SU-DHL-6 (cell line): ENCODE results near the gene TDRD10.

ENCODE experiments used
- H2AFZ ChIP-seq: fragments of 200-600 bp; sonication (generic); 2 replicates; pipeline ENCODE4 v1.6.1; 2014; ENCODE audit warnings: low read depth, mild to moderate bottlenecking, moderate library complexity, mixed read lengths, antibody characterized with exemption, low read length; ENCODE audit not compliant: severe bottlenecking
- H3F3A ChIP-seq: fragments of 200-600 bp; shearing (Covaris generic); 2 replicates; pipeline ENCODE4 v1.6.0; 2016; ENCODE audit warnings: antibody characterized with exemption, mild to moderate bottlenecking; ENCODE audit not compliant: insufficient read depth
- H3K27ac ChIP-seq: fragments of 200-600 bp; sonication (generic); 2 replicates; pipeline ENCODE4 v1.5.1; 2016; ENCODE audit warnings: low read depth, mild to moderate bottlenecking, low read length, moderate library complexity, mixed read lengths
- H3K27me3 ChIP-seq: fragments of 200-600 bp; sonication (generic), shearing (Covaris generic); 2 replicates; pipeline ENCODE4 v1.6.0; 2014; ENCODE audit warnings: mild to moderate bottlenecking, low read length
- H3K36me3 ChIP-seq: fragments of 200-600 bp; sonication (generic); 2 replicates; pipeline ENCODE4 v1.6.1; 2014; ENCODE audit warnings: mild to moderate bottlenecking, low read length, mixed read lengths
- H3K4me2 ChIP-seq: fragments of 300-600, 200-600 bp; shearing (Covaris generic), sonication (generic); 2 replicates; pipeline ENCODE4 v1.6.0; 2014; ENCODE audit warnings: low read length, low read depth, mild to moderate bottlenecking; ENCODE audit not compliant: poor library complexity, severe bottlenecking
- H3K4me3 ChIP-seq: fragments of 200-600 bp; sonication (generic); 2 replicates; pipeline ENCODE4 v1.5.1; 2014; ENCODE audit warnings: antibody characterized with exemption, low read length, mild to moderate bottlenecking, mixed read lengths; ENCODE audit not compliant: insufficient read depth, poor library complexity, severe bottlenecking
- H3K79me2 ChIP-seq: fragments of 200-600 bp; sonication (generic); 2 replicates; pipeline ENCODE4 v1.6.1; 2014; ENCODE audit warnings: mild to moderate bottlenecking, low read length, moderate library complexity; ENCODE audit not compliant: insufficient read depth
- H3K9ac ChIP-seq: fragments of 200-600 bp; sonication (generic); 2 replicates; pipeline ENCODE4 v1.7.0; 2014; ENCODE audit warnings: mild to moderate bottlenecking, low read length
- H3K9me2 ChIP-seq: fragments of 200-600 bp; sonication (generic); replicated peaks from 2 replicates; pipeline ENCODE4 v1.6.1; 2014; ENCODE audit warnings: low read length; ENCODE audit not compliant: insufficient read depth
- H3K9me3 ChIP-seq: fragments of 200-600 bp; sonication (generic); 2 replicates; pipeline ENCODE4 v1.6.1; 2014; ENCODE audit warnings: low read length, mixed read lengths; ENCODE audit not compliant: insufficient read depth
- H4K20me1 ChIP-seq: fragments of 200-600 bp; sonication (generic); 2 replicates; pipeline ENCODE4 v1.6.1; 2014; ENCODE audit warnings: low read depth, mild to moderate bottlenecking, antibody characterized with exemption, low read length, moderate library complexity, mixed read lengths
- CTCF ChIP-seq: fragments of 200-600 bp; sonication (generic); IDR thresholded peaks from one replicate; pipeline ENCODE4 v1.5.1; 2017; ENCODE audit warnings: antibody characterized with exemption, mild to moderate bottlenecking, low read length, moderate library complexity; ENCODE audit not compliant: insufficient read depth, poor library complexity, severe bottlenecking
- EZH2phosphoT487 ChIP-seq: fragments of 200-600 bp; sonication (generic), shearing (Covaris generic); conservative IDR thresholded peaks from 2 replicates; pipeline ENCODE4 v1.6.1; 2018; ENCODE audit warnings: mild to moderate bottlenecking, antibody characterized with exemption, low read length, moderate library complexity, mixed read lengths

TDRD10 gene

GRCh38 chr1:154460695-154461260 lies 41.2 kb upstream of the TDRD10 start:
- H3K27me3 ChIP-seq: no peaks in the 10 kb centered on the region
- no peaks in the 10 kb centered on the region for H4K20me1 ChIP-seq
- no peaks in the 10 kb centered on the region for H3F3A ChIP-seq
- H3K9me2 ChIP-seq: no peaks in the 10 kb centered on the region
- H3K9ac ChIP-seq: no peak overlapping the region
- TF ChIP-seq EZH2phosphoT487 (no peak), CTCF (no peak)
- H3K4me2 ChIP-seq: no peak overlapping the region
- no peaks in the 10 kb centered on the region for H3K79me2 ChIP-seq
- H3K27ac ChIP-seq: no peak overlapping the region
- H3K36me3 ChIP-seq: no peaks in the 10 kb centered on the region
- no peak overlapping the region for H3K4me3 ChIP-seq
- H3K9me3 ChIP-seq: no peaks in the 10 kb centered on the region
- no peak overlapping the region for H2AFZ ChIP-seq

DNA sequence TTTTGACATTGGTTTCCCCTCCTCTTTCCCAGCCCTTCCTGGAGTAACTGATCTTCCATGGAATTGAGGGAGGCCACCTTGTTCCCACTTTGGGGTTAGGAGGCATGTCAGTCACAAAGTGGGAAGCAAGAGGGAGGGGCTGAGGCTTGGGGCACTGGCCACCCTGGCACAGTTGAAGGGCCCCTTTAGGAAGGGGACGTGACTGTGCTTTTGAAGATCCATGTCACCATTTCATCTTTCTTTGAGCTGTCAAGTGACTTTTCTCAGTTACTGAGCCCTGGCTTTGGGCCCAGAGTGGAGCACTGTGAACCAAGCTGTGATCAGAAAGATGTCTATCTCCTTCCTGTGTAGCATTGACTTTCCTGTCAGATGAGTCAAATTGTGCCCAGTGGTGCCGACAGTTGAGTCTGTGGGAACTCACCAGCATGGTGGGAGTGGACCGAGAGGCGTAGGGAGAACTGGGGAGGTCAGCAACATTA lies 38.5 kb upstream of the TDRD10 start:
- Histone ChIP-seq H3K9ac (no peak overlapping the region), H3F3A (no peaks in the 10 kb centered on the region), H3K9me3 (no peaks in the 10 kb centered on the region), H3K4me2 (no peak overlapping the region), H3K79me2 (no peaks in the 10 kb centered on the region), H3K4me3 (no peak overlapping the region), H3K36me3 (no peaks in the 10 kb centered on the region), H4K20me1 (no peaks in the 10 kb centered on the region), H2AFZ (no peak overlapping the region), H3K27me3 (no peaks in the 10 kb centered on the region), H3K9me2 (no peaks in the 10 kb centered on the region), H3K27ac (no peak overlapping the region)
- no peak for TF ChIP-seq EZH2phosphoT487
- no peak for TF ChIP-seq CTCF

GRCh38 chr1:154465621-154466195 lies 36.3 kb upstream of the TDRD10 start:
- Histone ChIP-seq H3K36me3 (no peaks in the 10 kb centered on the region), H3K9ac (no peak overlapping the region), H4K20me1 (no peaks in the 10 kb centered on the region), H2AFZ (no peak overlapping the region), H3K4me3 (no peak overlapping the region), H3F3A (no peaks in the 10 kb centered on the region), H3K4me2 (no peak overlapping the region), H3K27ac (no peak overlapping the region), H3K27me3 (no peaks in the 10 kb centered on the region), H3K79me2 (no peaks in the 10 kb centered on the region), H3K9me2 (no peaks in the 10 kb centered on the region), H3K9me3 (no peaks in the 10 kb centered on the region)
- TF ChIP-seq CTCF (no peak), EZH2phosphoT487 (no peak)
